ENCODE measurements around the gene TMEM63A.
"Not testable (repeated sequence)": the region's sequence is repeated elsewhere in the genome, so short reads cannot be mapped to it uniquely, and the experiment has no call there.

TMEM63A gene

GRCh38 chr1:225819346-225820192 lies 62.6 kb downstream of the TMEM63A start:
- DNase-seq (ENCODE audit: low read depth) = no peak

GRCh38 chr1:225818229-225818628 lies 64.0 kb downstream of the TMEM63A start:
- no peak for DNase-seq (ENCODE audit: low read depth)

GRCh38 chr1:225817611-225818061 lies 64.5 kb downstream of the TMEM63A start:
- no peak for DNase-seq (ENCODE audit: low read depth)

GRCh38 chr1:225816643-225817538 lies 65.3 kb downstream of the TMEM63A start:
- no peak for DNase-seq (ENCODE audit: low read depth)

GRCh38 chr1:225815526-225816178 lies 66.5 kb downstream of the TMEM63A start:
- no peak for DNase-seq (ENCODE audit: low read depth)

- DNase-seq (ENCODE audit: low read depth) = not testable (repeated sequence)
Observed at GRCh38 chr1:225815090-225815489, 67.1 kb downstream of the TMEM63A start.

- DNase-seq (ENCODE audit: low read depth) = no peak
Observed at GRCh38 chr1:225814381-225814780, 67.8 kb downstream of the TMEM63A start.

- no peak for DNase-seq (ENCODE audit: low read depth)
Observed at GRCh38 chr1:225813214-225813964, 68.8 kb downstream of the TMEM63A start.

GRCh38 chr1:225812488-225813213 lies 69.5 kb downstream of the TMEM63A start:
- DNase-seq (ENCODE audit: low read depth) = no peak

- no peak for DNase-seq (ENCODE audit: low read depth)
Observed at GRCh38 chr1:225811622-225812487, 70.3 kb downstream of the TMEM63A start.

GRCh38 chr1:225810579-225811538 lies 71.3 kb downstream of the TMEM63A start:
- DNase-seq (ENCODE audit: low read depth) = not testable (repeated sequence)

GRCh38 chr1:225809842-225810578 lies 72.2 kb downstream of the TMEM63A start, which contains the start of gene EPHX1:
EPHX1 (plus strand) TSS chr1:225810124; CDS start chr1:225828730, 18,606 bp downstream.
- DNase-seq (ENCODE audit: low read depth) = peak; percentile 50

GRCh38 chr1:225808136-225808535 lies 74.0 kb downstream of the TMEM63A start:
- DNase-seq (ENCODE audit: low read depth) = no peak

- not testable (repeated sequence) for DNase-seq (ENCODE audit: low read depth)
Observed at GRCh38 chr1:225806736-225807135, 75.4 kb downstream of the TMEM63A start.

- no peak for DNase-seq (ENCODE audit: low read depth)
Observed at GRCh38 chr1:225806249-225806648, 75.9 kb downstream of the TMEM63A start.

- DNase-seq (ENCODE audit: low read depth) = not testable (repeated sequence)
Observed at GRCh38 chr1:225801146-225801545, 81.0 kb downstream of the TMEM63A start.

GRCh38 chr1:225796097-225796496 lies 86.1 kb downstream of the TMEM63A start:
- not testable (repeated sequence) for DNase-seq (ENCODE audit: low read depth)
